Measurements from ENCODE around the gene RAB11FIP4.

DNA sequence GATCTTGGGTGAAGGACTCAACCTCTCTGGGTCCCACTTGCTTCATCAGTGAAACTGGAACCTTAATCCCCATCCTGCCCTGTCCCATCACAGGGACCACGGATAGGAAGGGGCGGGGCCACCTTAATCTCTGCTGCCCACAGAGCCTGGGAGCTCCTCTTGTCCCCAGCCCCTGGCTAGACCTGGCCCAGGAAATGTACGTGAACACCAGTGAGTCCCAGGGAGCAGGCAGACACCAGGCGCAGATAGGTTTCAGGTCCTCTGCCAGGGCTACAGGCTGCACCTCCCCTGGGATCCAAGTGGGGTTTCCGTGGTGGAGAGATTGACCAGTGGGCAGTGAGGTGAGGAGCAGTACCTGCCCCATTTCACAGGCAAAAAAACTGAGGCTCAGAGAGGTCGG, 21.0 kb downstream of the RAB11FIP4 start:
- TF ChIP-seq, protein P1, sequence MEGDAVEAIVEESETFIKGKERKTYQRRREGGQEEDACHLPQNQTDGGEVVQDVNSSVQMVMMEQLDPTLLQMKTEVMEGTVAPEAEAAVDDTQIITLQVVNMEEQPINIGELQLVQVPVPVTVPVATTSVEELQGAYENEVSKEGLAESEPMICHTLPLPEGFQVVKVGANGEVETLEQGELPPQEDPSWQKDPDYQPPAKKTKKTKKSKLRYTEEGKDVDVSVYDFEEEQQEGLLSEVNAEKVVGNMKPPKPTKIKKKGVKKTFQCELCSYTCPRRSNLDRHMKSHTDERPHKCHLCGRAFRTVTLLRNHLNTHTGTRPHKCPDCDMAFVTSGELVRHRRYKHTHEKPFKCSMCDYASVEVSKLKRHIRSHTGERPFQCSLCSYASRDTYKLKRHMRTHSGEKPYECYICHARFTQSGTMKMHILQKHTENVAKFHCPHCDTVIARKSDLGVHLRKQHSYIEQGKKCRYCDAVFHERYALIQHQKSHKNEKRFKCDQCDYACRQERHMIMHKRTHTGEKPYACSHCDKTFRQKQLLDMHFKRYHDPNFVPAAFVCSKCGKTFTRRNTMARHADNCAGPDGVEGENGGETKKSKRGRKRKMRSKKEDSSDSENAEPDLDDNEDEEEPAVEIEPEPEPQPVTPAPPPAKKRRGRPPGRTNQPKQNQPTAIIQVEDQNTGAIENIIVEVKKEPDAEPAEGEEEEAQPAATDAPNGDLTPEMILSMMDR (IDR thresholded peaks at IDR 0.05; ENCODE audit: control extremely low read depth in 1 of 3, insufficient read depth in 1 of 3, low read depth in 1 of 3, low read length in 3 of 3): no peak
- TF ChIP-seq SIX5 (IDR thresholded peaks at IDR 0.05; ENCODE audit: low read depth, low read length): no peak
- TF ChIP-seq EZH2 (IDR thresholded peaks at IDR 0.05; ENCODE audit: low read depth, low read length, severe bottlenecking): no peak
- TF ChIP-seq JUN (IDR thresholded peaks at IDR 0.05; ENCODE audit: low read depth, low read length): no peak
- TF ChIP-seq SUZ12 (IDR thresholded peaks at IDR 0.05; ENCODE audit: low read length): no peak
- no peak for TF ChIP-seq CBX8 (IDR thresholded peaks at IDR 0.05; ENCODE audit: borderline replicate concordance, low read depth, low read length)
- TF ChIP-seq POLR2A (IDR thresholded peaks at IDR 0.05; ENCODE audit: control extremely low read depth in 1 of 2, low read depth in 2 of 2, low read length in 2 of 2): no peak
- no peak for TF ChIP-seq EGR1 (IDR thresholded peaks at IDR 0.05; ENCODE audit: borderline replicate concordance, low read depth, low read length)
- TF ChIP-seq TBP (IDR thresholded peaks at IDR 0.05; ENCODE audit: low read depth, low read length): no peak
- TF ChIP-seq POLR2AphosphoS5 (IDR thresholded peaks at IDR 0.05; ENCODE audit: low read depth, low read length): no peak
- TF ChIP-seq, protein P2, sequence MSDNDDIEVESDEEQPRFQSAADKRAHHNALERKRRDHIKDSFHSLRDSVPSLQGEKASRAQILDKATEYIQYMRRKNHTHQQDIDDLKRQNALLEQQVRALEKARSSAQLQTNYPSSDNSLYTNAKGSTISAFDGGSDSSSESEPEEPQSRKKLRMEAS (IDR thresholded peaks at IDR 0.05): no peak
